GM18873 (cell line): ENCODE results near the gene TLE4.
"Not testable (repeated sequence)": the region's sequence is repeated elsewhere in the genome, so short reads cannot be mapped to it uniquely, and the experiment has no call there.

ENCODE experiments used
- ATAC-seq: cut with Tn5 transposase; IDR thresholded peaks from one replicate; pipeline ENCODE4 v1.9.1; 2021; ENCODE audit warnings: mild to moderate bottlenecking, moderate library complexity, moderate number of reproducible peaks; ENCODE audit not compliant: unreplicated experiment, low FRiP score

The TLE4 gene

GRCh38 chr9:79709743-79710674 lies 138.2 kb downstream of the TLE4 start:
- ATAC-seq = no peak

GRCh38 chr9:79711874-79712273 lies 140.1 kb downstream of the TLE4 start:
- ATAC-seq = no peak

- ATAC-seq = no peak
These were observed 147.3 kb downstream of the TLE4 start for GRCh38 chr9:79719021-79719420.

- no peak for ATAC-seq
These were observed 148.2 kb downstream of the TLE4 start for GRCh38 chr9:79719989-79720388.

GRCh38 chr9:79731171-79731890 lies 159.6 kb downstream of the TLE4 start:
- ATAC-seq = peak; percentile 83

- no peak for ATAC-seq
These were observed 163.4 kb downstream of the TLE4 start for GRCh38 chr9:79735023-79735779.

GRCh38 chr9:79736051-79736450 lies 164.3 kb downstream of the TLE4 start:
- no peak for ATAC-seq

- no peak for ATAC-seq
These were observed 169.6 kb downstream of the TLE4 start for GRCh38 chr9:79741381-79741780.

- no peak for ATAC-seq
These were observed 170.5 kb downstream of the TLE4 start for GRCh38 chr9:79742110-79742721.

GRCh38 chr9:79744521-79744920 lies 172.8 kb downstream of the TLE4 start:
- ATAC-seq = no peak

- no peak for ATAC-seq
These were observed 174.1 kb downstream of the TLE4 start for GRCh38 chr9:79745752-79746336.

GRCh38 chr9:79751895-79752466 lies 180.2 kb downstream of the TLE4 start:
- not testable (repeated sequence) for ATAC-seq

- no peak for ATAC-seq
These were observed 184.6 kb downstream of the TLE4 start for GRCh38 chr9:79756414-79756813.

GRCh38 chr9:79757074-79757473 lies 185.3 kb downstream of the TLE4 start:
- no peak for ATAC-seq

- no peak for ATAC-seq
These were observed 186.3 kb downstream of the TLE4 start for GRCh38 chr9:79757881-79758669.

GRCh38 chr9:79759460-79759859 lies 187.7 kb downstream of the TLE4 start:
- no peak for ATAC-seq

GRCh38 chr9:79762070-79762469 lies 190.3 kb downstream of the TLE4 start:
- ATAC-seq = no peak

GRCh38 chr9:79763671-79764285 lies 192.0 kb downstream of the TLE4 start:
- no peak for ATAC-seq

- ATAC-seq = no peak
These were observed 192.6 kb downstream of the TLE4 start for GRCh38 chr9:79764374-79764773.
